Right lobe of liver (tissue), 4 donors: ENCODE measurements around the gene RAB42.
A peak's percentile ranks its signal among the peaks of the same experiment; 100 is the strongest.

Experiments used
- POLR2A ChIP-seq: fragments of 450-650 bp; IDR thresholded peaks from one replicate; pipeline ENCODE4 v1.6.1; 2017; ENCODE audit warnings: antibody characterized with exemption, mild to moderate bottlenecking
- TF ChIP-seq, protein P1 (sequence below), 4 donors: fragments of 200-600 bp in 3 of 4; fragments of 450-650 bp in 1 of 4; IDR thresholded peaks; one replicate each; pipeline versions ENCODE4 v1.5.1 to v1.8.0; 2016 to 2022; ENCODE audit warnings: antibody characterized with exemption in 4 of 4, mild to moderate bottlenecking in 2 of 4
- donor health status: DM: no; HTN: no; CAD: no.
- donor health status: DM: no; HTN: no; CAD: no.
- donor health status: DM: no; HTN: yes; CAD: no.

DNA sequence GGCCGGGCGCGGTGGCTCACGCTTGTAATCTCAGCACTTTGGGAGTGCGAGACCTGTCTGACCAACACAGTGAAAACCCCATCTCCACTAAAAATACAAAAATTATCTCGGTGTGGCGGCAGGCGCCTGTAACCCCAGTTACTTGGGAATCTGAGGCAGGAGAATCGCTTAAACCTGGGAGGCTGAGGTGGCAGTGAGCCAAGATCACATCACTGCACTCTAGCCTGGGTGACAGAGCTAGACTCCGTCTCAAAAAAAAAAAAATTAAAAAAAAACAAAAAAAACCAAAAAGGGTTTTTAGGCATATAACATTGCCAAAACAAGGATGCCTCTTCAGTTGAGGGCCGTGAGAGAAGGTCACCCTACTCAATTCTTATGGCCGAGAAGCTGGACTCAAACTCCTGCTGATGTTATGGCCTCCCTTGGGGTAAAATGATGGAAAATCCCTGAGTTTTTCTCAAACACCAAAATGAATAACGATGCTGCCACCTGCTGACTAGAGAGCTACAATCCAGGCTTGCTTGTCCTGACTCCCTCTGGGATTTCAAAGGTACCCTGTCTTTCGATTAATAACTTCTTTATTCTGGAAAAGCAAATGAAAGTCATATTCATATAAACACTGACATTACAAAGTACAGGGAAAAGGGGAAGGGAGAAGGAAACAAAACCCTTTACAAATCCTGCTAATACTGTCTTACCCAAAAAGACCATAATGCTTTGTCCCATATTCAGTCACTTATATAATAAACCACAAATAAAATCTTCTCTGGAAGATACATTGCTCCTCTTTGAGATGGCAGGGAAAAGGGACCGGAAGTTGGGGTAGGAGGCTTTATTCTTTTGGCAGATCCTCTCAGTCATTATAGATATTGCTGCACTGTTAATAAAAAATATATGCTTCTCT, 10.7 kb downstream of the RAB42 start:
- TF ChIP-seq, protein P1, sequence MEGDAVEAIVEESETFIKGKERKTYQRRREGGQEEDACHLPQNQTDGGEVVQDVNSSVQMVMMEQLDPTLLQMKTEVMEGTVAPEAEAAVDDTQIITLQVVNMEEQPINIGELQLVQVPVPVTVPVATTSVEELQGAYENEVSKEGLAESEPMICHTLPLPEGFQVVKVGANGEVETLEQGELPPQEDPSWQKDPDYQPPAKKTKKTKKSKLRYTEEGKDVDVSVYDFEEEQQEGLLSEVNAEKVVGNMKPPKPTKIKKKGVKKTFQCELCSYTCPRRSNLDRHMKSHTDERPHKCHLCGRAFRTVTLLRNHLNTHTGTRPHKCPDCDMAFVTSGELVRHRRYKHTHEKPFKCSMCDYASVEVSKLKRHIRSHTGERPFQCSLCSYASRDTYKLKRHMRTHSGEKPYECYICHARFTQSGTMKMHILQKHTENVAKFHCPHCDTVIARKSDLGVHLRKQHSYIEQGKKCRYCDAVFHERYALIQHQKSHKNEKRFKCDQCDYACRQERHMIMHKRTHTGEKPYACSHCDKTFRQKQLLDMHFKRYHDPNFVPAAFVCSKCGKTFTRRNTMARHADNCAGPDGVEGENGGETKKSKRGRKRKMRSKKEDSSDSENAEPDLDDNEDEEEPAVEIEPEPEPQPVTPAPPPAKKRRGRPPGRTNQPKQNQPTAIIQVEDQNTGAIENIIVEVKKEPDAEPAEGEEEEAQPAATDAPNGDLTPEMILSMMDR (IDR thresholded peaks at IDR 0.05): peak; percentile 61 to 70 (median 66)
- TF ChIP-seq POLR2A: no peak
